Urinary bladder (tissue), 4 donors: ENCODE measurements around the gene ZNF330. TPM values are rescaled to one million over a fixed set of nuclear protein-coding genes. Genes with fewer than 3 reads are reported as not detected.
"Not testable (repeated sequence)": the region's sequence is repeated elsewhere in the genome, so short reads cannot be mapped to it uniquely, and the experiment has no call there.

Experiments used
- DNase-seq: peaks from one replicate; pipeline ENCODE4 v3.0.0-alpha.2; 2015; ENCODE audit errors: extremely low spot score
- H3K27ac ChIP-seq: one replicate; pipeline ENCODE4 v1.5.1; 2013; ENCODE audit warnings: low read depth, mild to moderate bottlenecking, moderate library complexity
- H3K36me3 ChIP-seq: one replicate; pipeline ENCODE4 v1.6.1; 2013; ENCODE audit warnings: mild to moderate bottlenecking, moderate library complexity; ENCODE audit not compliant: insufficient read depth
- H3K4me1 ChIP-seq: one replicate; pipeline ENCODE4 v1.6.1; 2013; ENCODE audit warnings: mild to moderate bottlenecking, moderate library complexity; ENCODE audit not compliant: insufficient read depth
- H3K4me3 ChIP-seq: one replicate; pipeline ENCODE4 v1.5.1; 2013; ENCODE audit warnings: low read depth, low read length
- whole genome bisulfite sequencing: extraction: QIAGEN DNeasy Blood & Tissue Kit; methylation state at CpG from one replicate; pipeline ENCODE4 v1.1.7; 2013; 5-methylcytosine and 5-hydroxymethylcytosine counted together
- polyA plus RNA-seq: library from polyadenylated mRNA; stranded (reverse); fragments of 200-250 nt; gene quantifications from one replicate; pipeline ENCODE4 v1.2.3, GENCODE V29; 2013
- total RNA-seq: library from RNA; depleted of rRNA; stranded (reverse); fragments of >200 nt; gene quantifications from one replicate; pipeline ENCODE4 v1.2.3, GENCODE V29; 2014
- donor health status: healthy with polysubstance abuse.
- donor health status: healthy.

The ZNF330 gene
- total and polyA plus RNA-seq, 2 donors: 36.1 to 49.9 TPM

DNA sequence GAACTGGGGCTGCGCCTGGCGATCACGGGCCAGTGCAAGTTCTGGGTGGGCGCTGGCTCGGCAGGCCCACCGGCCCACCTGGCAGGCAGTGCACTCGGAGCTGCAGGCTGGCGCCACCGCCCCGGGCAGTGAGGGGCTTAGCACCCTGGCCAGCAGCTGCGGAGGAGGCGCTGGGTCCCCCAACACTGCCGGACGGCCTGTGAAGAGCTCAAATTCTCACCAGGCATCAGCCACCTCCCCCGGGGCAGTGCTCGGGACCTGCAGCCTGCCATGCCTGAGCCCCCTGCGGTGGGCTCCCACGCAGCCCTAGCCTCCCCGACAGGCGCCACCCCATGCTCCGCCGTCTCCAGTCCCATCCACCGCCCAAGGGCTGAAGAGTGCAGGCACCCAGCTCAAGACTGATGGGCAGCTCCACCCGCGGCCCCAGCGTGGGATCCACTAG is 7.1 kb upstream of the ZNF330 start:
- Histone ChIP-seq H3K4me1 (no peaks in the 10 kb centered on the region), H3K36me3 (no peaks in the 10 kb centered on the region), H3K4me3 (no peak overlapping the region), H3K27ac (no peak overlapping the region)
- no peak for DNase-seq
- WGBS: 91% methylated on average over 26 of the region's 26 CpGs

DNA sequence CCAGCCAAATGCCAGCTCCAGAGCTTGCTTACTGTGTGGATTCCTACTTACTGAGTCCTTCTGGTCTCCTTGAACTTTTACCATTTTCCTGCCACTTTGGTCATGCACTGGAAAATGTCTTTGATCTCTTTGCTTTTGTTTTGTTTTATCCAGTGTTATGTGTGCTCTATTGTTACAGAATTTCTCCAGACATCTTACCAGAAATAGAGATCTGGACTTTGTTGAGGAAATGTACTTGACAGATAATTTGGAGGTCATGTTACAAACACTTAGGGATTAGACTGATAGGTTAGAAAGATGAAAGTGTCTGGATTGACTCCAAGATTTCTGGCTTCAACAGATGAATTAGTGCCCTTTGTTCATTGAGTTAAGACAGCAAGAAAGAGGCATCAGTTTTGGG is 5.7 kb upstream of the ZNF330 start:
- H3K27ac ChIP-seq: no peak overlapping the region
- H3K36me3 ChIP-seq: no peaks in the 10 kb centered on the region
- no peak for DNase-seq

DNA sequence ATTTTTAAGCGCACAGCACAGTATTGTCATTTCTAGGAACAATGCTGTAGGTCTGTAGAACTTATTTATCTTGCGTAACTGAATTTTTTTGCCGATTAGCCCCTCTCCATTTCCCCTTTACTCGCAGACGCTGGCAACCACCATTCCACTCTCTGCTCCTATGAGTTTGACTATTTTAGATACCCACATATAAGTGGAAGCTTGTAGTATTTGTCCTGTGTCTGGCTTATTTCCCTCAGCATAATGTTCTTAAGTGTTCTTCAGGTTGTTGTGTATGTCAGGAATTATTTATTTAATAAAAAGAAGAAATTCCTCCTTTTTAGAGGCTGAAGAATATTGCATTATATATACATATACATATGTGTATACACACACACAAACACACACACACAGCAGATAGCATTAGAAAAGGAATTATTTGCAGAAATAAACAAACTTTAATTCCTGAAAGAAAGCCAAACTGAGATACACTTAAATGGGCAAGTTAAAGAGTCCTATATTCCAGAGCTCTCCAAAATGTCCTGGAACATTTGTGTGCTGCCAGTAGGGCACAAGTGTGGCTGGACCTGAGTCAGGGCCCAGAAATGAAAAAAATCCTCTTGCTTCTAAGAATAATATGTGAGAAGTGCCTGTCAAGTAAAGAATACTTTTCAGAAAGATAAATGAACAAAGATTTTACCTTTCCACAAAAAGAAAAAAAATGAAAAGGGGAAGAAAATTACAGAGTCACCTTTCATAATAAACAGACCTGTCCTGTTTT is 4.5 kb upstream of the ZNF330 start:
- H3K36me3 ChIP-seq: no peaks in the 10 kb centered on the region
- H3K4me3 ChIP-seq: no peak overlapping the region
- no peak for DNase-seq
- WGBS: 42% methylated on average over 5 of the region's 5 CpGs
- no peaks in the 10 kb centered on the region for H3K4me1 ChIP-seq
- no peak overlapping the region for H3K27ac ChIP-seq

More for the DNA sequence above, 5.7 kb upstream of the ZNF330 start:
- H3K4me1 ChIP-seq: no peaks in the 10 kb centered on the region
- H3K4me3 ChIP-seq: no peak overlapping the region

DNA sequence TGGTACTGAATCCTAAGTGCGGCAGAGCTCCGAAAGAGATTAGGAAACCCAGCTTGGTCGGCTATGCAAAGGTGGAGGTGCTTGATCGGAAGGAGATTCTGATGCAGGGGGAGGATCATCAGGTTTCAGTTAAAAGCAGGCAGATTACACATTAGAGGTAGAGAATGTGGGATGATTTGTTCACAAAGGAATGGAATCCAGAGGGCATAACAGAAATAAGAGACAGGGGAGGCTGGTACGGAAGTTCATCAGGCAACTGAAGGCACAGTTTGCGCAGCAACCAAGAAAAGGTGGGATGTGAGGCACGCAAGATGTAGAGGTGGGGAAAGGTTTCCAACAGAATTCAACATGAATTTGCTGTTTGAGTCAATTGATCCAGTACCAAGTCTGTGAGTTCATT is 424 bp upstream of the ZNF330 start:
- no peaks in the 10 kb centered on the region for H3K36me3 ChIP-seq
- peak overlapping the region; percentile 84 for H3K4me3 ChIP-seq
- no peaks in the 10 kb centered on the region for H3K4me1 ChIP-seq
- H3K27ac ChIP-seq: no peak overlapping the region
- WGBS: 87% methylated on average over 7 of the region's 7 CpGs
- DNase-seq: no peak

DNA sequence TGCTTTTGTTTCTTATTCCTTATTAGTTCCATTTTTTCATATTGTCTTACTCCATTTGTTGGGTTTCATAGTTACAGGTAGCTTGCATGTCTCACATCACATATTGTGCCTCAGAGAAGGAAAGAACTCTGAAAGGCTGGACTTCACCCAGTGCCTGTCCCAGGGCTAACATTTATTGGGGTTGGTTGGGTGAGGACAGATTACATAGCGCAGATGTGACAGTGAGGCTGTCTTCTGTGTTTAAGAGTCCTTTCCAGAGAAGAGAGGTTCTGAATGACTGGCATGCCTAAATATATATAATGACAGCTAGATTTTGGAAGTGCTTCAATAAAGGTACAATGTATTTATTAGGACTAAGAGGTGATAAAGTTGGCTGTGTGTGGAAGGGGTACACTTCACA is 2.7 kb downstream of the ZNF330 start:
- WGBS: 94% methylated on average over 1 of the region's 1 CpG
- no peak for DNase-seq
- Histone ChIP-seq H3K27ac (no peak overlapping the region), H3K4me1 (no peaks in the 10 kb centered on the region), H3K4me3 (no peak overlapping the region), H3K36me3 (no peaks in the 10 kb centered on the region)

DNA sequence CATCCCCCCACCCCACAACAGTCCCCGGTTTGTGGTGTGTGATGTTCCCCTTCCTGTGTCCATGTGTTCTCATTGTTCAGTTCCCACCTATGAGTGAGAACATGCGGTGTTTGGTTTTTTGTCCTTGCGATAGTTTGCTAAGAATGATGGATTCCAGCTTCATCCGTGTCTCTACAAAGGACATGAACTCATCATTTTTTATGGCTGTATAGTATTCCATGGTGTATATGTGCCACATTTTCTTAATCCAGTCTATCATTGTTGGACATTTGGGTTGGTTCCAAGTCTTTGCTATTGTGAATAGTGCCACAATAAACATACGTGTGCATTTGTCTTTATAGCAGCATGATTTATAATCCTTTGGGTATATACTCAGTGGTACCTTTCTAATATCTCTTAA is 6.6 kb downstream of the ZNF330 start:
- not testable (repeated sequence) for H3K36me3 ChIP-seq, DNase-seq
- 97% methylated on average over 5 of the region's 5 CpGs for WGBS

DNA sequence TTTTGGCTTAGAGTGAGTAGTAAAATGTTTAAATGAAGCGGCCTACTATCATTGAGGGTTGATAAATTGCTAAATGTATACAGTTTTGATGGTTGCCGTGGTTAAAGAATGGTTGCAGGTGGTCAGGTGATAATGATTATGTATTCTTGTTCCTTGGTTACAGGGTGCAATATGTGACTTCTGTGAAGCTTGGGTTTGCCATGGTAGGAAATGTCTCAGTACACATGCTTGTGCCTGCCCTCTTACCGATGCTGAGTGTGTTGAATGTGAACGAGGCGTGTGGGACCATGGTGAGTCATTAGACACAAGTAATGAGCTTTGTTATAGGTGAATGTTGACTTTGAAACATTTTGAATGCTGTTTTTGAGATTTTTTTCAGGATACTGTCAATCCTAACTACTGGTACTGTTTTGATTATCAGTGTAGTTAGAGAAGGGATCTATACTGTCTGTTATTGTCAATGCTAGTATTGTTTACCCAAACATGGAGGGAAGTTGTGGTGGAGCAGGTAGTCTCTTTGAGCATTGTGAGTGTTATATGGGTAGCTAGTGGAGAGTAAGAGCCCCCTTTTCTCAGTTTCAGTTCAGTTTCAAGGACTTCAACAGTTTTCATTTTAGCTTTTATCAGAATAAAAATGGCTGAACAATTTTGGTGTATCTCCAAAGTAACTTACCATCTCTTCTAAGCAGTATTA is 8.9 kb downstream of the ZNF330 start:
- 89% methylated on average over 5 of the region's 5 CpGs for WGBS
- no peaks in the 10 kb centered on the region for H3K4me1 ChIP-seq
- H3K4me3 ChIP-seq: no peak overlapping the region
- H3K27ac ChIP-seq: no peak overlapping the region
- DNase-seq: no peak
- peaks cover 11% of the 10 kb centered on the region for H3K36me3 ChIP-seq

More for the DNA sequence above, 6.6 kb downstream of the ZNF330 start:
- H3K27ac ChIP-seq, H3K4me1 ChIP-seq, H3K4me3 ChIP-seq: not testable (repeated sequence)

DNA sequence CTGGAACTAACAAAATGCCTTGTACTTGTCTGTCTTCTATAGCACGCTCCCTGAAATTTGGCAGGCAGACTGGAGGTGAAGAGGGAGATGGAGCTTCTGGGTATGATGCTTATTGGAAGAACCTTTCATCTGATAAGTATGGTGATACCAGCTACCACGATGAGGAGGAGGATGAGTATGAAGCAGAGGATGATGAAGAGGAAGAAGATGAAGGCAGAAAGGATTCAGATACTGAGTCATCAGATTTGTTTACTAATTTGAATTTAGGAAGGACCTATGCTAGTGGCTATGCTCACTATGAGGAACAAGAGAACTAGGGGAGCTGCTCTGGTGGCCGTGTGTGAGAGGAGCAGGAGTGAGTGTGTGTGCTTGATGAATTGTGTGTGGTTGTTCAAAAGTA is 13.0 kb downstream of the ZNF330 start:
- H3K4me3 ChIP-seq: no peak overlapping the region
- WGBS: 84% methylated on average over 3 of the region's 3 CpGs
- no peaks in the 10 kb centered on the region for H3K4me1 ChIP-seq
- H3K36me3 ChIP-seq: peaks cover 11% of the 10 kb centered on the region
- no peak for DNase-seq
- H3K27ac ChIP-seq: no peak overlapping the region

DNA sequence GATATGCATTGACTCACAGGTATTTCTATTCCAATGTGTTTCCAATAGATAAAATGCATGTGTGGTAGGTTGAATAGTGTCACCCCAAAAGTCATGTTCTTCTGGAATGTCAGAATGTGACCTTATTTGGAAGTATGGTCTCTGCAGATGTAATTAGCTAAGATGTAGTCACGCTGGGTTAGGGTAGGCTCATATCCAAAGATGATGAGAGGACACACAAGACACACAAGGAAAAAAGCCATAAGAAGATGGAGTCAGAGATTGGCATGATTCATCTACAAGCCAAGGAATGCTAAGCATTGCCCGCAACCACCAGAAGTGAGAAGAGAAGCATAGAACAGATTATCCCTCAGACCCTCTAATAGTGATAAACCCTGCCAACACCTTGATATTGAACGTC is 17.5 kb downstream of the ZNF330 start:
- 65% methylated on average over 3 of the region's 3 CpGs for WGBS
- peaks cover 6% of the 10 kb centered on the region for H3K36me3 ChIP-seq
- H3K4me1 ChIP-seq: no peaks in the 10 kb centered on the region
- DNase-seq: no peak
- no peak overlapping the region for H3K4me3 ChIP-seq
- H3K27ac ChIP-seq: no peak overlapping the region

DNA sequence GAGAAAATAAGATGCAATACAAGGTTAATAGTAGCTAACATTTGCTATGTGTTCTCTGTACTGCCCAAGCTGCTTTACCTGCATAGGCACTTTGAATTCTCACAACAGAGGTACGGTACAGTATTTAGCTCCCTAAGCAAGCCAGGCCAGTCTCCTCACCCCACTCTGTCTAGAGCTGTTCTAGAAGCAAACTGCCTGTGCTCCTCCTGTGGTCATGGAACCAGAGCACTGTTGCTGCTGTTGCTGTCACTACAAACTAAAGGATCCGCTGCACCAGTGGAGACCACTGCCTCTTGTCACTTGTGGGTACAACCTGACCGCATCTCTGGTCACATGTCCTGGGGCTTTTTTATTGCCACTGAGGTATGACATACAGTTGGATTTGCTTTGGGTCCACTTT is 19.6 kb downstream of the ZNF330 start:
- no peak for DNase-seq
- 60% methylated on average over 3 of the region's 3 CpGs for WGBS

DNA sequence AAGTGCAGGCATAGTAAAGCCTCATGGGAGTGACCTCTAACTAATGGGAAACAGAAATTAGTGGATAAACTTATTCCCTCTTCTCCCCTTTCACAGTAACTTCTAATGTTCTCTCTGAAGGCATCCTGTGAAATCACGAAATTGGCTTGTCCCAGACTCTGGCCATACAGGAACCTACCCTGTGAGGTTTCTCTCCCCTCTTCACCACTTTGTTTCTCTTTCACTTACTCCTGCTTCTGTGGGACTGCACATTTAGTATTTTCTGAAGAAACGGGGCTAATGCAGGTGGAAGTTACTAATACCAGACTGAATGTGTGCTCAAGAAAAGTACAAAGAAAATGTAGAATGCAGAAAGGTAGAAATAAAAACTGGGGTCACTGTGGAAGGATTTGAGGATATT is 20.0 kb downstream of the ZNF330 start:
- Histone ChIP-seq H3K4me1 (no peaks in the 10 kb centered on the region), H3K27ac (no peak overlapping the region), H3K36me3 (no peaks in the 10 kb centered on the region), H3K4me3 (no peak overlapping the region)
- DNase-seq: no peak
- 75% methylated on average over 2 of the region's 2 CpGs for WGBS

More for the DNA sequence above, 19.6 kb downstream of the ZNF330 start:
- Histone ChIP-seq H3K27ac (no peak overlapping the region), H3K36me3 (no peaks in the 10 kb centered on the region), H3K4me3 (no peak overlapping the region), H3K4me1 (no peaks in the 10 kb centered on the region)

DNA sequence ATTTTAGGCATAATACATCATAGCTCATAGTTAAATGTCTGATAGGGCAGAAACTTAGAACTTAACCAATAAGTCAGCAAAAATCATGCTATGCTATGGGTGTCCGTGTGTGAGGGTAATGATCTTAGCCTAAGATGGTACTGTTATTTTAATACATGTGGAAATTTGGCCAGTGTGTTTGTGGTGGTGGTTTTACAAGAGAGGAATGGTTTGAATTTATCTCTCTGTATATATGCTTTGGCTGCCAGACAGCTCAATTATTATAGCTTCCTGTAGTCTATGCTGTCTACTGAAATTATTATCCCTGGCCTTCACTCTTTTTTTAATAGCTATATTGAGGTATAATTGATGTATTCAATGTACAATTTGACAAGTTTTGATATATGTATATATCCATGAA is 21.3 kb downstream of the ZNF330 start:
- WGBS: 24% methylated on average over 1 of the region's 1 CpG
- Histone ChIP-seq H3K4me3 (no peak overlapping the region), H3K4me1 (no peaks in the 10 kb centered on the region)

DNA sequence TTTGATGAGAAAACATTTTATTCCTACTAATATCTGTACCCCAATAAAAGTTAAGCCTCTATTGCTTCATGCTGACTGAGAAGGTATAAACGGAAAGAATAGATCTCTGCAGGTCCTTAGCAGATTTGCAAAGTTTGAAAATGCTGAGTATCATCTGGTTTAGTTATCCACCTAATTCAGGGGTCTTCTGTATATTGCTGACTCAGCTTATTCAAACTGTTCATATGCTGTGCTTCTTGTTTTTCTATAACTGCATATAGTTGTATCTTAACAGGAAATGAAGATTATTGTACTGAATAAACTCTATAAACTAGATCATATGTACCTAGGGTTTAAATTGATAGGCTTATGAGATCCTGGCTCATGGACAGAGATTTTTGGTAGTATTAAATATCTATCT is 23.7 kb downstream of the ZNF330 start:
- Histone ChIP-seq H3K27ac (no peak overlapping the region), H3K4me1 (no peaks in the 10 kb centered on the region)
- 71% methylated on average over 1 of the region's 1 CpG for WGBS

More for the DNA sequence above, 21.3 kb downstream of the ZNF330 start:
- DNase-seq: no peak
- Histone ChIP-seq H3K27ac (no peak overlapping the region), H3K36me3 (no peaks in the 10 kb centered on the region)

DNA sequence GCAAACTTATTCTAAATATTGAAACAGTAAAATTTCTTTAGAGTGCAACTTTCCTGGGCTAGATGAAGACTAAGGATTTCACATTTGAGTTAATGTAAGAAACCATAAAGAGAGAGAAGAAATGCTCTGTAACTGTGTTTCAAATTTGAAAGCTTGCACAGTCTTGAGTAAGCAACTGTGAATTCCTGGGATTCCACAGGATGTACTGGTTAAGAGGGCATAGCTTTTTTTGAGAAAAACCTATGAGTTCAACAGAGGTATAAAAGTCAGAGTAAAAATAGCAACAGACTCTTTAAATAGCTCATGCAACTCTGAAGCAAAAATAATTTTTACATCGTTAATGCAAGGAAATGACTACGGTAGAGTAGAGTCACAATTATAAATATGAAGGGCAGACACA is 25.5 kb downstream of the ZNF330 start:
- DNase-seq: no peak
- Histone ChIP-seq H3K27ac (no peak overlapping the region), H3K4me1 (no peaks in the 10 kb centered on the region), H3K4me3 (no peak overlapping the region), H3K36me3 (no peaks in the 10 kb centered on the region)
- WGBS: 22% methylated on average over 2 of the region's 2 CpGs

More for the DNA sequence above, 23.7 kb downstream of the ZNF330 start:
- Histone ChIP-seq H3K4me3 (no peak overlapping the region), H3K36me3 (no peaks in the 10 kb centered on the region)
- no peak for DNase-seq
